ENCODE data around the gene CXorf49.
"Not testable (repeated sequence)": the region's sequence is repeated elsewhere in the genome, so short reads cannot be mapped to it uniquely, and the experiment has no call there.

CXorf49 gene

GRCh38 chrX:71679575-71680207, 38.4 kb downstream of the CXorf49 start:
- Histone ChIP-seq H3K27ac (ENCODE audit: low read length) (no peak overlapping the region), H3K4me2 (ENCODE audit: insufficient read depth, low read length) (no peak overlapping the region), H3K79me2 (ENCODE audit: insufficient read depth, low read length) (no peaks in the 10 kb centered on the region), H3K9ac (ENCODE audit: low read depth, low read length) (no peak overlapping the region), H4K20me1 (ENCODE audit: insufficient read depth, low read length) (no peaks in the 10 kb centered on the region), H2AFZ (ENCODE audit: low read depth, low read length) (no peak overlapping the region), H3K4me3 (ENCODE audit: low read depth in 1 of 2, low read length in 2 of 2) (no peak overlapping the region), H3K4me1 (ENCODE audit: insufficient read depth, low read length) (no peaks in the 10 kb centered on the region), H3K27me3 (ENCODE audit: insufficient read depth, low read length, poor library complexity) (no peaks in the 10 kb centered on the region), H3K9me3 (ENCODE audit: insufficient read depth, low read length, severe bottlenecking) (no peaks in the 10 kb centered on the region), H3K36me3 (ENCODE audit: insufficient read depth, low read length) (no peaks in the 10 kb centered on the region)
- no peak for ATAC-seq (ENCODE audit: insufficient read depth, low read depth)
- no peak for DNase-seq
- TF ChIP-seq CTCF (IDR thresholded peaks at IDR 0.05; ENCODE audit: borderline replicate concordance, extremely low read depth, low read length, poor library complexity, severe bottlenecking), result no peak
- TF ChIP-seq EZH2 (IDR thresholded peaks at IDR 0.05; ENCODE audit: borderline replicate concordance, low read depth, low read length, severe bottlenecking), result no peak

DNA sequence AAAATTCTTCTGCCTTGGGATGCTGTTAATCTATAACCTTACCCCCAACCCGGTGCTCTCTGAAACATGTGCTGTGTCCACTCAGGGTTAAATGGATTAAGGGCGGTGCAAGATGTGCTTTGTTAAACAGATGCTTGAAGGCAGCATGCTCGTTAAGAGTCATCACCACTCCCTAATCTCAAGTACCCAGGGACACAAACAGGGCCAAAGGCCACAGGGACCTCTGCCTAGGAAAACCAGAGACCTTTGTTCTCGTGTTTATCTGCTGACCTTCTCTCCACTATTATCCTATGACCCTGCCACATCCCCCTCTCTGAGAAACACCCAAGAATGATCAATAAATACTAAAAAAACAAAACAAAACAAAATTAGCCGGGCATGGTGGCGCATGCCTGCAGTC, 40.9 kb downstream of the CXorf49 start:
- not testable (repeated sequence) for H3K9me3 ChIP-seq (ENCODE audit: insufficient read depth, low read length, severe bottlenecking); ATAC-seq (ENCODE audit: insufficient read depth, low read depth); H3K4me2 ChIP-seq (ENCODE audit: insufficient read depth, low read length); H3K4me1 ChIP-seq (ENCODE audit: insufficient read depth, low read length); H3K36me3 ChIP-seq (ENCODE audit: insufficient read depth, low read length); H3K9ac ChIP-seq (ENCODE audit: low read depth, low read length); H4K20me1 ChIP-seq (ENCODE audit: insufficient read depth, low read length); H3K27me3 ChIP-seq (ENCODE audit: insufficient read depth, low read length, poor library complexity); H3K79me2 ChIP-seq (ENCODE audit: insufficient read depth, low read length); DNase-seq; H3K4me3 ChIP-seq (ENCODE audit: low read depth in 1 of 2, low read length in 2 of 2); H3K27ac ChIP-seq (ENCODE audit: low read length); H2AFZ ChIP-seq (ENCODE audit: low read depth, low read length)

GRCh38 chrX:71676068-71676795, 41.9 kb downstream of the CXorf49 start:
- ATAC-seq (ENCODE audit: insufficient read depth, low read depth); H3K9ac ChIP-seq (ENCODE audit: low read depth, low read length); H3K27me3 ChIP-seq (ENCODE audit: insufficient read depth, low read length, poor library complexity); H3K4me2 ChIP-seq (ENCODE audit: insufficient read depth, low read length); H4K20me1 ChIP-seq (ENCODE audit: insufficient read depth, low read length); DNase-seq; H3K9me3 ChIP-seq (ENCODE audit: insufficient read depth, low read length, severe bottlenecking); H3K79me2 ChIP-seq (ENCODE audit: insufficient read depth, low read length); H3K4me1 ChIP-seq (ENCODE audit: insufficient read depth, low read length); H3K4me3 ChIP-seq (ENCODE audit: low read depth in 1 of 2, low read length in 2 of 2); H3K36me3 ChIP-seq (ENCODE audit: insufficient read depth, low read length); H3K27ac ChIP-seq (ENCODE audit: low read length); H2AFZ ChIP-seq (ENCODE audit: low read depth, low read length): not testable (repeated sequence)

DNA sequence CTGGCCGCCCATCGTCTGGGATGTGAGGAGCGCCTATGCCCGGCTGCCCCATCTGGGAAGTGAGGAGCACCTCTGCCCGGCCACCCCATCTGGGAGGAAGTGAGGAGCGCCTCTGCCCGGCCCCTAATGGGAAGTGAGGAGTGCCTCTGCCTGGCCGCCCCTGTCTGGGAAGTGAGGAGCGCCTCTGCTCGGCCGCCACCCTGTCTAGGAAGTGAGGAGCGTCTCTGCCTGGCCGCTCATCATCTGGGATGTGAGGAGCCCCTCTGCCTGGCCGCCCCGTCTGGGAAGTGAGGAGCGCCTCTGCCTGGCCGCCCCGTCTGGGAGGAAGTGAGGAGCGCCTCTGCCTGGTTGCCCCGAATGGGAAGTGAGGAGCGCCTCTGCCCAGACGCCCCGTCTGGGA, 42.4 kb downstream of the CXorf49 start:
- H3K9ac ChIP-seq (ENCODE audit: low read depth, low read length); ATAC-seq (ENCODE audit: insufficient read depth, low read depth); H3K4me1 ChIP-seq (ENCODE audit: insufficient read depth, low read length); H3K36me3 ChIP-seq (ENCODE audit: insufficient read depth, low read length); H3K27ac ChIP-seq (ENCODE audit: low read length); DNase-seq; H3K4me3 ChIP-seq (ENCODE audit: low read depth in 1 of 2, low read length in 2 of 2); H3K9me3 ChIP-seq (ENCODE audit: insufficient read depth, low read length, severe bottlenecking); H3K4me2 ChIP-seq (ENCODE audit: insufficient read depth, low read length); H2AFZ ChIP-seq (ENCODE audit: low read depth, low read length); H3K79me2 ChIP-seq (ENCODE audit: insufficient read depth, low read length); H4K20me1 ChIP-seq (ENCODE audit: insufficient read depth, low read length): not testable (repeated sequence)
- H3K27me3 ChIP-seq (ENCODE audit: insufficient read depth, low read length, poor library complexity), result peaks cover 14% of the 10 kb centered on the region

- no peak overlapping the region for H3K27ac ChIP-seq (ENCODE audit: low read length)
- DNase-seq (no peak), ATAC-seq (ENCODE audit: insufficient read depth, low read depth) (no peak)
- H3K9ac ChIP-seq (ENCODE audit: low read depth, low read length), result no peak overlapping the region
- no peak overlapping the region for H2AFZ ChIP-seq (ENCODE audit: low read depth, low read length)
- no peaks in the 10 kb centered on the region for H3K79me2 ChIP-seq (ENCODE audit: insufficient read depth, low read length)
- H3K4me3 ChIP-seq (ENCODE audit: low read depth in 1 of 2, low read length in 2 of 2), result no peak overlapping the region
- no peaks in the 10 kb centered on the region for H3K4me1 ChIP-seq (ENCODE audit: insufficient read depth, low read length)
- no peaks in the 10 kb centered on the region; the same call in 1 of the 2 replicates for H4K20me1 ChIP-seq (ENCODE audit: insufficient read depth, low read length)
- no peaks in the 10 kb centered on the region for H3K9me3 ChIP-seq (ENCODE audit: insufficient read depth, low read length, severe bottlenecking)
- TF ChIP-seq EZH2 (IDR thresholded peaks at IDR 0.05; ENCODE audit: borderline replicate concordance, low read depth, low read length, severe bottlenecking) (no peak), CTCF (IDR thresholded peaks at IDR 0.05; ENCODE audit: borderline replicate concordance, extremely low read depth, low read length, poor library complexity, severe bottlenecking) (no peak)
- H3K4me2 ChIP-seq (ENCODE audit: insufficient read depth, low read length), result no peak overlapping the region
- peaks cover 20% of the 10 kb centered on the region for H3K27me3 ChIP-seq (ENCODE audit: insufficient read depth, low read length, poor library complexity)
- H3K36me3 ChIP-seq (ENCODE audit: insufficient read depth, low read length), result no peaks in the 10 kb centered on the region
These were observed 46.1 kb downstream of the CXorf49 start for GRCh38 chrX:71671938-71672337.
